Effector memory CD4-positive, alpha-beta T cell (primary cell): ENCODE measurements around the gene DUSP12.
"Not testable (repeated sequence)": the region's sequence is repeated elsewhere in the genome, so short reads cannot be mapped to it uniquely, and the experiment has no call there.

Source experiments
- DNase-seq, 3 donors: peaks; one replicate each; pipeline ENCODE4 v3.0.0-alpha.2; 2020
- H3K27ac ChIP-seq: 2 replicates; pipeline ENCODE4 v1.7.0; 2013; ENCODE audit warnings: mild to moderate bottlenecking, low read length, moderate library complexity; ENCODE audit not compliant: insufficient read depth, poor library complexity, severe bottlenecking
- H3K27me3 ChIP-seq: replicated peaks from 2 replicates; pipeline ENCODE4 v1.7.0; 2013; ENCODE audit warnings: mild to moderate bottlenecking, low read length; ENCODE audit not compliant: insufficient read depth, control insufficient read depth, poor library complexity, severe bottlenecking
- H3K36me3 ChIP-seq: 2 replicates; pipeline ENCODE4 v1.7.0; 2013; ENCODE audit warnings: mild to moderate bottlenecking, low read length, moderate library complexity; ENCODE audit not compliant: control insufficient read depth, insufficient read depth
- H3K4me1 ChIP-seq: 2 replicates; pipeline ENCODE4 v1.7.0; 2013; ENCODE audit warnings: low read length, mild to moderate bottlenecking; ENCODE audit not compliant: control insufficient read depth, insufficient read depth, poor library complexity, severe bottlenecking
- H3K4me3 ChIP-seq: 2 replicates; pipeline ENCODE4 v1.7.0; 2013; ENCODE audit warnings: low read length, low read depth, mild to moderate bottlenecking; ENCODE audit not compliant: insufficient read depth, poor library complexity, severe bottlenecking
- H3K9me3 ChIP-seq: 2 replicates; pipeline ENCODE4 v1.7.0; 2013; ENCODE audit warnings: mild to moderate bottlenecking, low read length, moderate library complexity; ENCODE audit not compliant: control insufficient read depth

The DUSP12 gene

DNA sequence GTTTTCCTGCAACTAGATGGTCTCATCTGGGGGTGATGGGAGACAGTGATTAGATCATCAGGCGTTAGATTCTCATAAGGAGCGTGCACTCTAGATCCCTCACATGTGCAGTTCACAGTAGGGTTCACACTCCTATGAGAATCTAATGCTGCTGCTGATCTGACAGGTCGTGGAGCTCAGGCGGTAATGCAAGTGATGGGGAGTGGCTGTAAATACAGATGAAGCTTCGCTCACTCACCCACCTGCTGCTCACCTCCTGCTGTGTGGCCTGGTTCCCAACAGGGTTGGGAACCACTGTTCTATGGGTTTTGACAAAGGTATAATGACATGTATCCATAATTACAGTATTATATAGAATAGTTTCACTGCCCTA is 20.1 kb downstream of the DUSP12 start:
- not testable (repeated sequence) for DNase-seq, H3K27me3 ChIP-seq, H3K4me3 ChIP-seq, H3K27ac ChIP-seq, H3K9me3 ChIP-seq, H3K36me3 ChIP-seq
- peaks cover 29% of the 10 kb centered on the region for H3K4me1 ChIP-seq

DNA sequence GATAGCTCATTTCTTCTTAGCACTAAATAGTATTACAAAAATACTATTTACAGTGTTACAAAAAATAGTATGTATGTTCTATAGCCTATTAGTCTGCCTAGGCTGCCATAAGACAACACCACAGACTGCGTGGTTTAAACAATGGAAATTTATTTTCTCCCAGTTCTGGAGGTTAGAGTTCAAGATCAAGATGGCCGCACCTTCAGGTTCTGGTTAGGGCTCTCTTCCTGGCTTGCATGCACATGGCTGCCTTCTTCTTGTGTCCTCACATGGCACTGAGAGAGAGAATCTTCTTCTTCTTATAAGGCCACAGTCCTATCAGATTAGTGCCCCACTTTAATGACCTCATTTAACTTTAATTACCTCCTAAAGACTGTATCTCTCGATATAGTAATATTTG is 20.7 kb downstream of the DUSP12 start:
- Histone ChIP-seq H3K4me1 (peaks cover 29% of the 10 kb centered on the region), H3K27ac (no peak overlapping the region)

DNA sequence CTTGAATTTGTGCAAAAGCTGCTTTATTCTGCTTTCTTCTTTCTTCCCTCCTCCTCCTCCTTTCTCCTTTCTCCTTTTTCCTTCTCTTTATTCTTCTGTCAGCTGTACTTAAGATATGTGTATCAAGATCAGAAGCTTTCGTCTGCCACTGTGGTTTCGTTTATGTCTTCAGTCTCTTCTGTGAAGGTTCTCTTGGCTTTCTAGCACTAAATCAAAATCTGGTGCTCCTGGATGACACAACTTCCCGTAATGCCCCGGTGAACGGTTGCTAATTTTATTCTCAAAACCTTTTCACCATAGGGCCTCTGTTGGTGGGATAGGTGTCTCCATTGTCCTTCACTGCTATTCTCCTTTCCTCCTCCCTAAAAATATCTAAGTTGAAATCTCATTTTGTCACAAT is 21.6 kb downstream of the DUSP12 start:
- peaks cover 29% of the 10 kb centered on the region for H3K4me1 ChIP-seq
- DNase-seq: no peak
- no peak overlapping the region for H3K4me3 ChIP-seq
- no peaks in the 10 kb centered on the region for H3K9me3 ChIP-seq
- no peak overlapping the region for H3K27ac ChIP-seq
- no peaks in the 10 kb centered on the region for H3K36me3 ChIP-seq
- H3K27me3 ChIP-seq: no peaks in the 10 kb centered on the region

More for the DNA sequence above, 20.7 kb downstream of the DUSP12 start:
- Histone ChIP-seq H3K9me3 (no peaks in the 10 kb centered on the region), H3K4me3 (no peak overlapping the region), H3K27me3 (no peaks in the 10 kb centered on the region), H3K36me3 (no peaks in the 10 kb centered on the region)
- no peak for DNase-seq

DNA sequence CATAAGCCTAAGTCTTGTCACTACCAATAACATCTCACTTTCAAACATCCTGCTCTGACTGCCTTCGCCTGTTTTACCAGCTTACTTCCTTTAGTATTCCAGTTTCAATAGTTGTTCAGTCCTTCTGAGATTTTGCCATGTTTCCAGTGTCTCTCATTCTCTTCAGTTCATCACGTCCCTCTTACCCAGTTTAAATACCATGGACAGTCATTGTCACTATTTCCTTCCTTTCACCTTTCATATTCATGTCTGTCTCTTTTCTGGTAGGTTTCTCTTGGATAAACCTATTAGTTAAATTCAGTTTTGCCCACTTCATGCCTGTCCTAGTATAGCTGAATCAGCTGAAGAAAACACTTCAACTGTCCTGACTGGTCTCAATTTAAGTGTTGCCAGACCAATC is 22.4 kb downstream of the DUSP12 start:
- Histone ChIP-seq H3K27me3 (no peaks in the 10 kb centered on the region), H3K9me3 (no peaks in the 10 kb centered on the region), H3K36me3 (no peaks in the 10 kb centered on the region), H3K27ac (no peak overlapping the region), H3K4me1 (peaks cover 25% of the 10 kb centered on the region), H3K4me3 (no peak overlapping the region)
- no peak for DNase-seq

DNA sequence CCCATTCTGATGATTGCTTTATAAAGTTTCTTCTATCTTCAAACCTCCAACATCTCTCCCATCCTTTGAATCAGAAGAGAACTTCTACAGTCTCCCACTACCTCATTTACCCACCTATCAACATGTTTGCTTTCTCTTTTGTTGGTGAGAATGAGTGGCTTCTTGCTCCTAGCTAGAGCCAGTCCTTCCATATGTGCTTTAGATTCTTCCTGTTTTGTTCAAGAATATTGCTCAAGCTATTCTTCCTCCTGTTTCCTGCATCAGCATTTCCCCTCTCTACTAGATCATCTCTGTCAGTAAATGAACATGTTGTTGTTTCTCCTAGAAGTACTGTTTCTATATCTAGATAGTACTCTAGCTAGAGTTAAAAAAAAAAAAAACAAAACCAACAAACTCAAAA is 22.8 kb downstream of the DUSP12 start:
- Histone ChIP-seq H3K4me1 (peaks cover 23% of the 10 kb centered on the region), H3K4me3 (no peak overlapping the region), H3K36me3 (no peaks in the 10 kb centered on the region), H3K9me3 (no peaks in the 10 kb centered on the region), H3K27ac (no peak overlapping the region), H3K27me3 (no peaks in the 10 kb centered on the region)
- no peak for DNase-seq

DNA sequence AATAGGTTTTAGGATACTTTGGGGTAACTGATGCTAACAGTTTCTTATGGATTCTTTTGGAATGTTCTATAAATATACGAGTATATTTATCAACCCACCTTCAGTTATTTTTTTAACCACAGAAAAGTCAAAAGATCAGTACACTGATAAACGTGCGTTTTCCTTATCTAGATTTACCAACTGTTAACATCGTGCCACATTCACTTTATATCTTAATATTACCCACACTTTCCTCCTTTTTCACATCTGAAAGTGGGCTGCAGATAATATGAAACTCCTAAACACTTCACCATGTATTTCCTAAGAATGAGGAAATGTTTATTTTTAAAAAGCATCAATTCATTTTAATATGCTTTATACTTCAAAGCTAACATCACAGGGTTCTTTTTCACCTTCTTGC is 24.2 kb downstream of the DUSP12 start:
- Histone ChIP-seq H3K27me3 (no peaks in the 10 kb centered on the region), H3K4me1 (peaks cover 23% of the 10 kb centered on the region), H3K4me3 (no peak overlapping the region), H3K27ac (no peak overlapping the region), H3K9me3 (no peaks in the 10 kb centered on the region), H3K36me3 (no peaks in the 10 kb centered on the region)
- DNase-seq: no peak

DNA sequence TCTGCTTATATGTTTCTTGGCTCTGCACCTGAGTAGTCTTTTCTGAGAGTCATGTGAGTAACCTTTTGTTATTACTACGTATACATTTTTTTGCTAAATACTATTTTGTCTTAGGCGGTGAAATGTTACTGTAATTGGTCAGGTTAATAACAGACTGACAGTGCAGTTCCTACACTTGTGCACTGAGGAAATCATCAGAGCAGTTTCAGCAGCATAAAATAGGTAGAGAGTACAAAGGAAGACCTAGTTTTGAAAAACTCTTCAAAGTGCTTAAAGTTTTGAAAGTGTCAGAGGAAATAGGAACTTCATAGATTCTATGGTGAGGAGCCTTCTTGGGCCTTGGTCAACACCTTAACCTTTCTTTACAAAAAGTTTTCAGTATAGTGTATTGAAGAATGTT is 27.7 kb downstream of the DUSP12 start:
- Histone ChIP-seq H3K4me3 (no peak overlapping the region), H3K36me3 (peaks cover 8% of the 10 kb centered on the region), H3K4me1 (peaks cover 8% of the 10 kb centered on the region), H3K27me3 (no peaks in the 10 kb centered on the region), H3K9me3 (no peaks in the 10 kb centered on the region), H3K27ac (no peak overlapping the region)
- DNase-seq: no peak

DNA sequence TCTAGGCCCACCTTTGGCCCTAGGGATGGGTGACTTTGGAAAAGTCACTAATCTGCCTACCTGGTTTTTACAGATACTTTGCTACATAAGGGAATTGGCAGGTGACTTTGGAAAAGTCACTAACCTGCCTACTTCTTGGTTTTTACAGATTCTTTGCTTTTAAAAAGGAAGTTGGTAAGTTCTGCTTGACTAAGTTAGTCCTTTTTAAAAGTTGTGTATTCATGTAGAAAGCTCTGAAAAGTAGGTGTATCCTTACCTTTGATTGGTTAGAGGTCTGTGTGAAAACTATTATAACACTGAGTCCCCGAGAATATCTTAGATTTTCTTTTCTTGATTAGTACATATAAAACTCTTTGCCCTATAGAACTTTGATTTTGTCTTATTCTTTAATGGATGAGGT is 28.9 kb downstream of the DUSP12 start:
- H3K9me3 ChIP-seq: no peaks in the 10 kb centered on the region
- DNase-seq: no peak
- H3K4me1 ChIP-seq: peaks cover 2% of the 10 kb centered on the region
- no peaks in the 10 kb centered on the region for H3K27me3 ChIP-seq
- peaks cover 19% of the 10 kb centered on the region for H3K36me3 ChIP-seq
- H3K27ac ChIP-seq: no peak overlapping the region
- no peak overlapping the region for H3K4me3 ChIP-seq

DNA sequence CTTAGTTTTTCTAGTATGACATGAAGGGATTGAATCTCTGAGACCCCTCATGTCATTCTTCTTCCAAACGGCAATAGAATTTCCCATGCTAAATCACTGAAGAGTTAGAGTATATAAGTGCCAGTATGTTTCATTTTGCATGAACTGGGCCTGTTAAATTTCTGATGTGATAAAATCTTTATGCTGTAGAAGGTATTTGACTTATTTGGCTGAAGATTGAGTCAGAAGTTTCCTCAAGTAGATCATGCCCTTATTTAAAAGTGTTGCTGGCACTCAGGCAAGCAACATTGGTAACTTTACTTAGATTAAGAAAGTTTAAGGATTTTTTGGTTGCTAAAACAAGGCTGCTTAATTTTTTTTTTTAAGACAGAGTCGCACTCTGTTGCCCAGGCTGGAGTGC is 29.8 kb downstream of the DUSP12 start:
- H3K27me3 ChIP-seq: no peaks in the 10 kb centered on the region
- no peak overlapping the region for H3K27ac ChIP-seq
- H3K4me1 ChIP-seq: no peaks in the 10 kb centered on the region
- DNase-seq: no peak
- no peaks in the 10 kb centered on the region for H3K9me3 ChIP-seq
- peaks cover 27% of the 10 kb centered on the region for H3K36me3 ChIP-seq
- H3K4me3 ChIP-seq: no peak overlapping the region

DNA sequence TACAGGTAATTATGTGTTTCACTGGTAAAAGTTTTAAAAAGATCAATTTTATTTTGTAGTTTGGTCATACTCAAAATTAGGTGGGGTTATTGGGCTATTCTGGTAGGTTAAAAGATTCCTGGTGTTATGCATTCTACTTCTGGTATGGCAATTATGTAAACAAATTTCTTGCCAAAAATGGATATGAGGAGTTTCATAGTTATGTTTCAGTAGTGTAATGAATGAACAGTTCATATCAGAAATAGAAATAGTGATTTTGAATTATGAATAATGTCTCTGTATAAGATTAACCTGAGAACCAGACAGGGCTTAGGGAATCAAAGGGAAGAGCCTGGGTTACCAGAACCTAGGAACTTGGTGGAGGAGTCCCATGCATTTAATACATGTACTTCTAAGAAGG is 32.4 kb downstream of the DUSP12 start:
- H3K27ac ChIP-seq: no peak overlapping the region
- no peak overlapping the region for H3K4me3 ChIP-seq
- H3K36me3 ChIP-seq: peaks cover 37% of the 10 kb centered on the region
- DNase-seq: no peak
- no peaks in the 10 kb centered on the region for H3K4me1 ChIP-seq
- H3K9me3 ChIP-seq: no peaks in the 10 kb centered on the region
- H3K27me3 ChIP-seq: no peaks in the 10 kb centered on the region

DNA sequence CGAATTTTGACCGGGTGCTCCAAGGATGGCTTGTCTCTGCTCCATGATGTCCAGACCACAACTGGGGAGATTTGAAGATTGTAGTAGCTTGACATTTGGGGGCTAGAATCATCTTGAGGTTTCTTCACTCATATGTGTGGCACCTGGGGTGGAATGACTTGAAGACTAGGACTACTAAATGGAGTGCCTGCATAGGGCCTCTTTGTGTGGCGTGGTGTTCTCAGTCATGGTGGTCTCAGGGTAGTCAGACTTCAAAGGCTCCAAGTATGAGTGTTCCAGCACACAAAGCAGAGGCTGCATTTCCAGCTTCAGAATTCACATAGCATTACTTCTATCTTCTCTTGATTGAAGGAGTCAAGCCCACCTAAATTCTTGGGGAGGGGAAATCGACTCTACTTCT is 33.3 kb downstream of the DUSP12 start:
- Histone ChIP-seq H3K36me3 (peaks cover 43% of the 10 kb centered on the region), H3K4me1 (no peaks in the 10 kb centered on the region), H3K9me3 (no peaks in the 10 kb centered on the region), H3K4me3 (no peak overlapping the region), H3K27me3 (no peaks in the 10 kb centered on the region), H3K27ac (no peak overlapping the region)
- DNase-seq: no peak
